ENCODE data around the gene BANF1. TPM values are rescaled to one million over a fixed set of nuclear protein-coding genes. Genes with fewer than 3 reads are reported as not detected.

Gene BANF1
- total RNA-seq, 1 donor from 2014 or later = 180 TPM

GRCh38 chr11:66015454-66015881 is 13.2 kb downstream of the BANF1 start:
- Histone ChIP-seq H3K4me2 (ENCODE audit: low read length) (peak overlapping the region; percentile 48), H3K9me3 (ENCODE audit: insufficient read depth, low read depth, low read length) (no peaks in the 10 kb centered on the region), H3K9ac (ENCODE audit: low read length) (peak overlapping the region; percentile 12), H3K79me2 (ENCODE audit: insufficient read depth, low read length) (no peaks in the 10 kb centered on the region), H3K36me3 (ENCODE audit: insufficient read depth, low read length) (no peaks in the 10 kb centered on the region), H2AFZ (ENCODE audit: low read depth, low read length) (peak overlapping the region; percentile 59), H3K27ac (ENCODE audit: low read depth, low read length) (no peak overlapping the region), H3K4me1 (ENCODE audit: insufficient read depth, low read length) (peaks cover 22% of the 10 kb centered on the region), H4K20me1 (ENCODE audit: insufficient read depth, low read length) (no peaks in the 10 kb centered on the region), H3K4me3 (ENCODE audit: insufficient read depth, low read depth, low read length) (no peak overlapping the region), H3K27me3 (ENCODE audit: insufficient read depth, low read length) (peaks cover 3% of the 10 kb centered on the region)
- no peaks in the 10 kb centered on the region for H3K9me3 Mint-ChIP-seq (ENCODE audit: unreplicated experiment)
- TF ChIP-seq EZH2 (IDR thresholded peaks at IDR 0.05; ENCODE audit: insufficient read depth, low read length) (no peak), CTCF (IDR thresholded peaks at IDR 0.05; ENCODE audit: insufficient read depth, low read depth, low read length) (no peak)
- H3K36me3 Mint-ChIP-seq (ENCODE audit: low read depth, unreplicated experiment) = no peaks in the 10 kb centered on the region
- peak overlapping the region; percentile 15 for H3K4me3 Mint-ChIP-seq (ENCODE audit: unreplicated experiment)
- peaks cover 8% of the 10 kb centered on the region for H3K4me1 Mint-ChIP-seq (ENCODE audit: low read depth, unreplicated experiment)
- no peak for FAIRE-seq
- peak; percentile 16 for DNase-seq (ENCODE audit: low read depth)
- no peak overlapping the region for H3K27ac Mint-ChIP-seq (ENCODE audit: unreplicated experiment)
- H3K27me3 Mint-ChIP-seq (ENCODE audit: low read depth, unreplicated experiment) = peaks cover 3% of the 10 kb centered on the region

- Histone ChIP-seq H3K27ac (ENCODE audit: low read depth, low read length) (no peak overlapping the region), H2AFZ (ENCODE audit: low read depth, low read length) (no peak overlapping the region), H3K9ac (ENCODE audit: low read length) (no peak overlapping the region), H3K4me1 (ENCODE audit: insufficient read depth, low read length) (peaks cover 28% of the 10 kb centered on the region), H3K9me3 (ENCODE audit: insufficient read depth, low read depth, low read length) (no peaks in the 10 kb centered on the region), H3K36me3 (ENCODE audit: insufficient read depth, low read length) (no peaks in the 10 kb centered on the region), H3K4me3 (ENCODE audit: insufficient read depth, low read depth, low read length) (no peak overlapping the region), H3K79me2 (ENCODE audit: insufficient read depth, low read length) (no peaks in the 10 kb centered on the region), H4K20me1 (ENCODE audit: insufficient read depth, low read length) (no peaks in the 10 kb centered on the region), H3K27me3 (ENCODE audit: insufficient read depth, low read length) (peaks cover 3% of the 10 kb centered on the region), H3K4me2 (ENCODE audit: low read length) (peak overlapping the region; percentile 48)
- Mint-ChIP-seq H3K4me1 (ENCODE audit: low read depth, unreplicated experiment) (peaks cover 11% of the 10 kb centered on the region), H3K36me3 (ENCODE audit: low read depth, unreplicated experiment) (no peaks in the 10 kb centered on the region), H3K27me3 (ENCODE audit: low read depth, unreplicated experiment) (peaks cover 3% of the 10 kb centered on the region), H3K4me3 (ENCODE audit: unreplicated experiment) (no peak overlapping the region), H3K9me3 (ENCODE audit: unreplicated experiment) (no peaks in the 10 kb centered on the region), H3K27ac (ENCODE audit: unreplicated experiment) (no peak overlapping the region)
- TF ChIP-seq EZH2 (IDR thresholded peaks at IDR 0.05; ENCODE audit: insufficient read depth, low read length) (no peak), CTCF (IDR thresholded peaks at IDR 0.05; ENCODE audit: insufficient read depth, low read depth, low read length) (no peak)
- FAIRE-seq (no peak), DNase-seq (ENCODE audit: low read depth) (no peak)
These were observed 13.9 kb downstream of the BANF1 start for GRCh38 chr11:66015936-66016792.

- H3K27ac Mint-ChIP-seq (ENCODE audit: unreplicated experiment) = no peak overlapping the region
- H3K4me1 Mint-ChIP-seq (ENCODE audit: low read depth, unreplicated experiment) = peaks cover 11% of the 10 kb centered on the region
- H3K36me3 ChIP-seq (ENCODE audit: insufficient read depth, low read length) = no peaks in the 10 kb centered on the region
- H3K9ac ChIP-seq (ENCODE audit: low read length) = no peak overlapping the region
- no peak for DNase-seq (ENCODE audit: low read depth)
- no peak overlapping the region for H3K4me3 Mint-ChIP-seq (ENCODE audit: unreplicated experiment)
- no peaks in the 10 kb centered on the region for H3K79me2 ChIP-seq (ENCODE audit: insufficient read depth, low read length)
- H3K9me3 ChIP-seq (ENCODE audit: insufficient read depth, low read depth, low read length) = no peaks in the 10 kb centered on the region
- H3K4me2 ChIP-seq (ENCODE audit: low read length) = no peak overlapping the region
- H4K20me1 ChIP-seq (ENCODE audit: insufficient read depth, low read length) = no peaks in the 10 kb centered on the region
- no peaks in the 10 kb centered on the region for H3K36me3 Mint-ChIP-seq (ENCODE audit: low read depth, unreplicated experiment)
- no peak overlapping the region for H3K4me3 ChIP-seq (ENCODE audit: insufficient read depth, low read depth, low read length)
- H3K27me3 ChIP-seq (ENCODE audit: insufficient read depth, low read length) = no peaks in the 10 kb centered on the region
- no peaks in the 10 kb centered on the region for H3K27me3 Mint-ChIP-seq (ENCODE audit: low read depth, unreplicated experiment)
- no peak overlapping the region for H3K27ac ChIP-seq (ENCODE audit: low read depth, low read length)
- TF ChIP-seq EZH2 (IDR thresholded peaks at IDR 0.05; ENCODE audit: insufficient read depth, low read length) (no peak), CTCF (IDR thresholded peaks at IDR 0.05; ENCODE audit: insufficient read depth, low read depth, low read length) (no peak)
- FAIRE-seq = no peak
- no peak overlapping the region for H2AFZ ChIP-seq (ENCODE audit: low read depth, low read length)
- peaks cover 29% of the 10 kb centered on the region for H3K4me1 ChIP-seq (ENCODE audit: insufficient read depth, low read length)
- no peaks in the 10 kb centered on the region for H3K9me3 Mint-ChIP-seq (ENCODE audit: unreplicated experiment)
These were observed 14.5 kb downstream of the BANF1 start for GRCh38 chr11:66016793-66017177.

Measured in astrocyte (in vitro differentiated cells and primary cell).